Measurements from ENCODE around the gene CDK13. TPM values are rescaled to one million over a fixed set of nuclear protein-coding genes. Genes with fewer than 3 reads are reported as not detected.

Gene CDK13
- total RNA-seq, 3 donors from 2014 or later: 70.9 to 128 (median 95.4) TPM

DNA sequence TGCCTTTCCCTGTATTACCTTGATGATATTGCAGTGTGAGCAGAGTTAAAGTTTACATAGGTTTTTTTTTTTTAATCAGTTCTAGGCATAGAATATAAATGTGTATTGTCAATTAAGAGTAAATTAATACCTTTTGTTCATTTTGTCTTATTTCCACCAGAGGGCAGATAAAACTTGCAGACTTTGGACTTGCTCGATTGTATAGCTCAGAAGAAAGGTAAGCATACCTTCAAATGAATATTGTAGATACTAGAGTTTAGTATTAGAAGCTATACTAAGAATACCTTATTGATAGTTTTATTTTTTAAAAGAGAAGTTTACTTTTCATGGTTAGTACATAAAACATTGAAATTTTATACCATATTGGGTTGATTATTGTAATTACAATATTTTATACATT, 97.6 kb downstream of the CDK13 start:
- H3K4me1 ChIP-seq: no peaks in the 10 kb centered on the region
- no peaks in the 10 kb centered on the region for H3K27me3 ChIP-seq
- intact Hi-C loops (cut with DNase I; ENCODE audit: low total_unique reads): no loop called here
- H3K27ac ChIP-seq: no peak overlapping the region
- no peak overlapping the region for H3K4me3 ChIP-seq
- no peaks in the 10 kb centered on the region for H3K36me3 ChIP-seq
- no peaks in the 10 kb centered on the region for H3K9me3 ChIP-seq
- TF ChIP-seq POLR2AphosphoS5 (IDR thresholded peaks at IDR 0.05): no peak
- TF ChIP-seq, protein P1, sequence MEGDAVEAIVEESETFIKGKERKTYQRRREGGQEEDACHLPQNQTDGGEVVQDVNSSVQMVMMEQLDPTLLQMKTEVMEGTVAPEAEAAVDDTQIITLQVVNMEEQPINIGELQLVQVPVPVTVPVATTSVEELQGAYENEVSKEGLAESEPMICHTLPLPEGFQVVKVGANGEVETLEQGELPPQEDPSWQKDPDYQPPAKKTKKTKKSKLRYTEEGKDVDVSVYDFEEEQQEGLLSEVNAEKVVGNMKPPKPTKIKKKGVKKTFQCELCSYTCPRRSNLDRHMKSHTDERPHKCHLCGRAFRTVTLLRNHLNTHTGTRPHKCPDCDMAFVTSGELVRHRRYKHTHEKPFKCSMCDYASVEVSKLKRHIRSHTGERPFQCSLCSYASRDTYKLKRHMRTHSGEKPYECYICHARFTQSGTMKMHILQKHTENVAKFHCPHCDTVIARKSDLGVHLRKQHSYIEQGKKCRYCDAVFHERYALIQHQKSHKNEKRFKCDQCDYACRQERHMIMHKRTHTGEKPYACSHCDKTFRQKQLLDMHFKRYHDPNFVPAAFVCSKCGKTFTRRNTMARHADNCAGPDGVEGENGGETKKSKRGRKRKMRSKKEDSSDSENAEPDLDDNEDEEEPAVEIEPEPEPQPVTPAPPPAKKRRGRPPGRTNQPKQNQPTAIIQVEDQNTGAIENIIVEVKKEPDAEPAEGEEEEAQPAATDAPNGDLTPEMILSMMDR (IDR thresholded peaks at IDR 0.05): no peak
- TF ChIP-seq POLR2A (IDR thresholded peaks at IDR 0.05): no peak
- no peak for DNase-seq (ENCODE audit: low spot score in 2 of 2)

DNA sequence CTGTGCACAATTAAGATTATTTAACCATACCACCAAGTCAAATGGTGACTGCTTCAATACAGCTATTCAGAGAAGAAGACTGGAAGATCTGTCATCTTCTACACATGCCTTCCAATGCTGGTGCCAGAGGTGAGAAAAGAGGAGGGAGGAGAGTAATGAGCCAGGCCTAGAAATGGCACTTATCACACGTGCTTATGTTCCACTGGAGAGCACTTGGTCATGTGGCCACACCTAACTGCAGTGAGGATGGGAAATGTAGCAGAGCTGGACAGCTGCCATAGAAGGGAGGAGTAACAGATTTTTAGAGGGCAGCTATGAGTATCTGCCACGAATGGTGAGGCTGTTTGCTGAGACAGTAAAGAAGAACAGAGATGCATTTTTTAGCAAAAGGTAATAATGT, 107.2 kb downstream of the CDK13 start:
- no peaks in the 10 kb centered on the region for H3K36me3 ChIP-seq
- H3K4me1 ChIP-seq: no peaks in the 10 kb centered on the region
- no peak overlapping the region for H3K27ac ChIP-seq
- TF ChIP-seq POLR2A (IDR thresholded peaks at IDR 0.05) (no peak), POLR2AphosphoS5 (IDR thresholded peaks at IDR 0.05) (no peak)
- TF ChIP-seq, protein P1 (IDR thresholded peaks at IDR 0.05): no peak
- no peaks in the 10 kb centered on the region for H3K27me3 ChIP-seq
- intact Hi-C loops (cut with DNase I; ENCODE audit: low total_unique reads): no loop called here
- H3K9me3 ChIP-seq: no peaks in the 10 kb centered on the region
- DNase-seq (ENCODE audit: low spot score in 2 of 2): no peak
- H3K4me3 ChIP-seq: no peak overlapping the region

DNA sequence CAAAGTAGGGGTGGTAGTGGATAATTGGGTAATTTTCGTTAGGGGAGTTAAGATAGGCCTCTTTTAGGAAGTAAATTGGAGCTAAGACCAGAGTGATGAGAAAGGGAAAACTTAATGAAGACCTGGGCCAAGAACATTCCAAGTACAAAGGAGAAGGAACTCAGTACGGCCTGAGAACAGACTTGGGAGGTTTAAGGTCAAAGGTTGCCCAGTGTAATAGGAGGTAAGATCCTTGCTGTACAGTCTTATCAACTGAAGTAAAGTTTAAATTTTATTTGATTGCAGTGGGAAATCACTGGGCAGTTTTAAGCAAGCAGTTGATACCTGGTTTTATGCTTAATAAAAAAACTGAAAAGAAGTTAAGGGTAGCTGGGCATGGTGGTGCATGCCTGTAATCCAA, 108.0 kb downstream of the CDK13 start:
- H3K4me3 ChIP-seq: no peak overlapping the region
- intact Hi-C loops (cut with DNase I; ENCODE audit: low total_unique reads): no loop called here
- no peaks in the 10 kb centered on the region for H3K9me3 ChIP-seq
- H3K27ac ChIP-seq: no peak overlapping the region
- no peak for DNase-seq (ENCODE audit: low spot score in 2 of 2)
- H3K36me3 ChIP-seq: peaks cover 3% of the 10 kb centered on the region
- H3K4me1 ChIP-seq: no peaks in the 10 kb centered on the region
- no peaks in the 10 kb centered on the region for H3K27me3 ChIP-seq
- TF ChIP-seq, protein P1 (IDR thresholded peaks at IDR 0.05): no peak
- no peak for TF ChIP-seq POLR2A (IDR thresholded peaks at IDR 0.05)

DNA sequence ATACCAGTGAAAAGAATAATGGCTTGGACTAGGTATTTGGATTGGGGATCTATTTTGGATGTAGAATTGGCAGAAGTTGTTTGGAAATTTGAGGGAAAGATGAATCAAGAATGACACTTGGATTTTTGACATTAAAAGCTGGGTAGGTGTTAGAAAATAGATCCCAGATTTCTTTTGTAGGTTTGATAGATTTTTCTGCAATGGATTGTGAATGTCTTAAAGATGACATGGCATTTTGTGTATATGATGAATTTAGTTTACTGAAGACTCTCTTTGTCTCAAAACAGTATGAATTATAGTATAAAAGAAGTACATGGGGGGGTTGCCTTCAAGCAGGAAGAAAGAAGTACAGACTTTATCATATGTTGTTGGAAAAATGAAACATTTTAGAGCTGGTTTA, 108.6 kb downstream of the CDK13 start:
- Histone ChIP-seq H3K27ac (no peak overlapping the region), H3K27me3 (no peaks in the 10 kb centered on the region), H3K36me3 (peaks cover 6% of the 10 kb centered on the region), H3K4me3 (no peak overlapping the region), H3K4me1 (no peaks in the 10 kb centered on the region), H3K9me3 (no peaks in the 10 kb centered on the region)
- intact Hi-C loops (cut with DNase I; ENCODE audit: low total_unique reads): no loop called here
- no peak for DNase-seq (ENCODE audit: low spot score in 2 of 2)
- TF ChIP-seq POLR2A (IDR thresholded peaks at IDR 0.05) (no peak), POLR2AphosphoS5 (IDR thresholded peaks at IDR 0.05) (no peak)

DNA sequence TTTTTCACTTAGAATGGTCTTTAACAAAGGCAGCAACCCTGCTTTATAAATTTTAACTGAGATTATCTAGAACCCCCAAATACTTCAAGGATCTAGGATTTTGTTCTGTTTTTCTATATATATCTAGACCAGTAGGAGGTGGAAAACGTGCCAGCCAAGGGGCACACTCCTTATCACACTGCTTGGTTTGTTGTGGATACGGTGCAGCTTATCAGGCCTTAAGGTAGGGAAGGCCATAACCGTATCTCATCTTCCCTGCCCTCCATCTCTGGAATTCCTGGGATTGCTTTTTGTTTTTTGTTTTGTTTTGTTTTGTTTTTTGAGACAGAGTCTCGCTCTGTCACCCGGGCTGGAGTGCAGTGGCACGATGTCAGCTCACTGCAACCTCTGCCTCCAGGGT, 109.0 kb downstream of the CDK13 start:
- H3K27me3 ChIP-seq: no peaks in the 10 kb centered on the region
- no peaks in the 10 kb centered on the region for H3K9me3 ChIP-seq
- intact Hi-C loops (cut with DNase I; ENCODE audit: low total_unique reads): no loop called here
- DNase-seq (ENCODE audit: low spot score in 2 of 2): no peak
- H3K4me1 ChIP-seq: no peaks in the 10 kb centered on the region
- H3K36me3 ChIP-seq: peaks cover 6% of the 10 kb centered on the region
- H3K4me3 ChIP-seq: no peak overlapping the region
- H3K27ac ChIP-seq: no peak overlapping the region
- TF ChIP-seq, protein P1 (IDR thresholded peaks at IDR 0.05): no peak
- no peak for TF ChIP-seq POLR2A (IDR thresholded peaks at IDR 0.05)
- TF ChIP-seq POLR2AphosphoS5 (IDR thresholded peaks at IDR 0.05): no peak

DNA sequence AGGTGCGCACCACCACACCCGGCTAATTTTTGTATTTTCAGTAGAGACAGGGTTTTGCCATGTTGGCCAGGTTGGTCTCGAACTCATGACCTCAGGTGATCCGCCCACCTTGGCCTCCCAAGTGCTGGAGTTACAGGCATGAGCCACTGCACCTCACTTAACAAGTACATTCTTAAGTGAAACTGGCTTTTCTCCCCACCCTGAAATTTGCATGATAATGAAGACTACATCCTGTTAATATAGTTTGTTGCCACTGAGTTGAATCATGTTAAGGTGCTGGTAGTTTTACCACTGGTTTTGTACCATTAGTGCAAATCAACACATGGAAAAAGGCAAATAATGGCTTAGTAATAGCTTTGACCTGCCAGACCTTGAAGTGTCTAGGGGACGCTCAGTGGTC, 122.2 kb downstream of the CDK13 start:
- Histone ChIP-seq H3K4me3 (no peak overlapping the region), H3K36me3 (no peaks in the 10 kb centered on the region), H3K4me1 (no peaks in the 10 kb centered on the region), H3K9me3 (no peaks in the 10 kb centered on the region), H3K27me3 (no peaks in the 10 kb centered on the region), H3K27ac (no peak overlapping the region)
- TF ChIP-seq, protein P1 (IDR thresholded peaks at IDR 0.05): no peak
- TF ChIP-seq POLR2A (IDR thresholded peaks at IDR 0.05): no peak
- TF ChIP-seq POLR2AphosphoS5 (IDR thresholded peaks at IDR 0.05): no peak
- DNase-seq (ENCODE audit: low spot score in 2 of 2): no peak
- intact Hi-C loops (cut with DNase I; ENCODE audit: low total_unique reads): no loop called here

Measured in breast epithelium (tissue), 4 donors.